GM15510 (cell line): Measurements from ENCODE around the gene OR52M1.

Experiments
- POLR2A ChIP-seq: IDR thresholded peaks from 3 replicates; pipeline ENCODE4 v1.6.1; 2011; ENCODE audit warnings: borderline replicate concordance; ENCODE audit not compliant: insufficient read length; ENCODE audit errors: extremely low read depth

OR52M1 gene, protein sequence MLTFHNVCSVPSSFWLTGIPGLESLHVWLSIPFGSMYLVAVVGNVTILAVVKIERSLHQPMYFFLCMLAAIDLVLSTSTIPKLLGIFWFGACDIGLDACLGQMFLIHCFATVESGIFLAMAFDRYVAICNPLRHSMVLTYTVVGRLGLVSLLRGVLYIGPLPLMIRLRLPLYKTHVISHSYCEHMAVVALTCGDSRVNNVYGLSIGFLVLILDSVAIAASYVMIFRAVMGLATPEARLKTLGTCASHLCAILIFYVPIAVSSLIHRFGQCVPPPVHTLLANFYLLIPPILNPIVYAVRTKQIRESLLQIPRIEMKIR

DNA sequence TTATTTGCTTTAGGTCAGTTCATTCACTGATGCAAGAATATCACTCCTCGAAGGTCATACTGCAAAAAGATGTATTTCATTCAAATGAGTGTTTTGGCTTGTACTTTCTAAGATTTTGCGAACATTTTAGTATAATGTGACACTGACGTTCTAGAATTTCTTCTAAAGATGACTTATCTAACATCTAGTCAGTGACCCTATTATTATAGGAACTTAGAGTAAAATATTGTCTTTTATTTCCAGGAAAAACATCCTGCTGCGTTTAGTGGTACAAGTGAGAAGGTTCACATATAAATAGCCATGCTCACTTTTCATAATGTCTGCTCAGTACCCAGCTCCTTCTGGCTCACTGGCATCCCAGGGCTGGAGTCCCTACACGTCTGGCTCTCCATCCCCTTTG lies at the start of gene OR52M1:
Gene OR52M1 (plus strand): TSS at position 301 of the 400 bp plus-strand sequence. CDS start 0 bp downstream, at position 301.
- no peak for TF ChIP-seq POLR2A

GRCh38 chr11:4495487-4495886 lies 49.5 kb upstream of the OR52M1 start:
- no peak for TF ChIP-seq POLR2A

DNA sequence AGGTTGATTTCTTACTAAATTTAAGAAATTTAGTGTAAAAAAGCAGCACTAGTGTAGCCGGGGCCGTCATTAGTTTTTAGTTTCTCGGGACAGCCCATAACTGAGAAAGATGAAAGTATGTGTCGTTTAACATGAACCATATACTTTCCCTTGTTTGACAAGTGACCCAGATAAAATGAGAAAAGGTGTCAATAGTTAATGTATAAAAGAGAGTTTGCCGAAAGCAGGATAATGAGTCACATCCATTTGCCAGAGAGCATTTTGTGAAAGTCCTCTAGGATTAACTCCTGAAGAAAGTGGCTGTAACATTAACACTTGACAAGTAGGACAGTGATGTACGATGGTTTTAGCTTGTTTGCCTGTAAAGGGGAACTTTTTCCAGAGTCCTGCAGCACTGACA lies 49.0 kb upstream of the OR52M1 start:
- no peak for TF ChIP-seq POLR2A

DNA sequence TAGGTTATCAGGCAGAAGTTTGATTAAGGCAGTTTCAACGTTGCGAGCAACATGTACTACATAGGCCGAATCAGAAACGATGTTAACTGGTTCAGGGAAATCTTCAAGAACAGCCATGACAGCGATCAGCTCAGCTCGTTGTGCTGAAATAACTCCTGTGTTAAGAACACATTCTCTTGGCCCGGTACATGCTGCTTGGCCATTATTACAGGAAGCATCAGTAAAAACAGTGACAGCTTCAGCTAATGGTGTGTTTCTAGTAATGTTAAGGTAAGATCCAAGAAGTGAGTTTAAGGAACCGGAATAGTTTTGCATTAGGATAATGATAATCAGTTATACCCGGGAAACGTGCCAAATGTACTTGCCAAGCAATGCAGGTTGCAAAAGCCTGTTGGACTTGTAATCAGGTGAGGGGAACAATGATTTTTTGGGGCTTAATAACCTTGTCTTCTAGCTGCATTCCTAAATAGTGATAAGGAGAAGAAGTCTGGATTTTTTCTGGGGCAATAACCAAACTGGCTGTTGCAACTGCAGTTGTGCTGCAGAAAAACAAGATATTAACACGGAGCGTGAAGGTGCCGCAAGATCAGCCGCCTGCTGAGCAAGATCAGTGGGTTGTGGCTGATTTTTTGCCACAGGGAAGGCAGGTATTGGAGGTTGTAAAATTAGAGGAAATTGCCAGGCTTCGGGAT lies 48.3 kb upstream of the OR52M1 start:
- no peak for TF ChIP-seq POLR2A

DNA sequence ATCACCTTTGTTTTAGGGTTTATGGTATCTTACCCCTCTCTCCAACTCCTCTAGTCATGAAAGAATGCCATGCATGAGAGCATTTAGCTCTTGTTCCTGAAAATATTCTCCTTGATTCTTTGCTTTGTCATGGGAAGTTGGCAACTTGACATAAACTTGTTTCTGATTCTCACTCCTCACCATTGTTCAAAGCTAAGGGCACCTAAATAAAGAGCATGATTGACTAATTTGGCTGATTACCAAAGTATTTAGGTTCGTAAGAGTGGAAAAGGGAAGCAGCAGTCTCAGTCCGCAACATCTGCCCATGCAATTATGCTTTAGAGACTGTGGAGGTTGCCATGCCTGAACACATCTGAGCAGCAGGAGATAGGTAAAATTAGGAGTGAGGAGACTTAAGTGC lies 36.1 kb upstream of the OR52M1 start:
- TF ChIP-seq POLR2A: no peak

DNA sequence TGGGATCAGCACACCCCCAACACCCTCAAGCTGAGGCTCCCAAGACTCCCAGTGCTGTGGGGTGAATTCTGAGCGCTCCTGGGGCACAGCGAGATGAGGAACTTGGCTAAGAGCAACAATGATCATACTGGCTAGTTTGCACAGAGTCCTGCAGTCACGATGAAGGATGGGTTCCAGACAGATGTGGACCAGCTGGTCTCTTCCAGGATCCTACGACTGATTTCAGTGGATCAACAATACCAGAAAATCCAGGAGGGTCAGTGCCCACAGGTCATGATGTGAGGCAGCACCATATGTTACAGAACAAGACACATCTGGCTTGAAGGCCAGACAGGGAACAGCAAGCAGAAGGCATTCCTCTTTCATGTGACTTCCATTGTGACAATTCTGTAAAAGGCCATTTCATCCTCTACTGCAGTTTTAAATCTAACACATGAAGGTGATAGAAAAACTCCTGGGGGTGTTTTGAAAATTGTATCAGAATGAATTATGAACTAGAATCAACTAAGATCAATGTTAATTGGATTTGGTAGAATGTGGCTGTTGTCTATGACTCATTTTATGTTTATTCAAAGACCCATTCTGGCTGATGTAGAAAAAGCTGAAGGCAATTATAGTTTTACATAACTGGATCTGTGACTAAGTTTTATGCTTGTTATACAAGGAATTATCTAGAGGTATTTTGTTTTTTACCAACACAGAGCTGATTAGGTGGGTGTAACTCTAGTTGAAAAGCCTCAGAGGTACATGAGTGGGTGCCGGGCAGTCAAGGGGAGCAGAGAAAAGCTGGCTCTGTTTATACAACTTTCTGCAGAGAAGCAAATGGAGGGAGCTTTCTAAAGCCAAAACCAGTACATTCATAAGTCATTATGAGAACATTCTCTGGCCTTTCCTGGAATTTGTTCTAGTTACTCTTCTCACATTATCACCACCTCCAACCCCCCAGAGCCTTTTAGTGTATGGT lies 33.4 kb upstream of the OR52M1 start:
- no peak for TF ChIP-seq POLR2A

- TF ChIP-seq POLR2A: no peak
Measured at GRCh38 chr11:4514196-4514595, 30.8 kb upstream of the OR52M1 start.

DNA sequence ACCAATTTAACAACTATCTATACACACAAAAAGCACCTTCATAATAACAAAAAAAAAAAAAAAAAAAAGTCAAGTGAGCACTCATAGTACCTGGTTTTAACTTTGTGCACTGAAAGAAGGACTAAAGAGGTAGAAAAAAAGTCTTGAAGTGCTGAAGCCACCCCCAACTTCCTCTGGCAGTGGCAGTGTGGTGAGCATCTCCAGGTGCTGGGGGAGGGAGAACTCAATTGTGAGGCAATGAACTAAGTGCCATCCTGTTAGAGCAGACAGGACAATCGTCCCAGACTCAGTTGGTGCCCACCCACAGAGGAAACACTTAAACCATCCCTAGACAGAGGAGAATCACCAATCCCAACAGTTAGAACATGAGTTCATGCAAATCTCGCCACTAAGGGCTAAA lies 22.7 kb upstream of the OR52M1 start:
- no peak for TF ChIP-seq POLR2A

DNA sequence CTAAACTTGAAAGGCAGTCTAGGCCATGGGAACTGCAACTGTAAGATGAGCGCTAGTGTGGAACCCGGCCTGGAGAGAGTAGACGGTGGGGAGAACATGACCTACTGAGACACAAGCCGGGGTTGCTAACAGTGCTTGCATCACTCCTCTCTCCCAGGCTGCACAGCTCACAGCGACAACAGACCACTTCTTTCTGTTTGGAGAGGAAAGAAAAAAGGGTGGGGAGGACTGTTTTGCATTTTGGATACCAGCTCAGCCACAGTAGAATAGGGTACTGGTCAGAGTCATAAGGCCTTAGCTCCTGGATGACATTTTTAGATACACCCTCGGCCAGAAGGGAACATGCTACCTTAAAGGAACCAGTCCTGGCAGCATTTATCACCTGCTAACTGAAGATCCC lies 22.2 kb upstream of the OR52M1 start:
- no peak for TF ChIP-seq POLR2A

- no peak for TF ChIP-seq POLR2A
Measured at GRCh38 chr11:4523666-4524065, 21.3 kb upstream of the OR52M1 start.

- TF ChIP-seq POLR2A: no peak
Measured at GRCh38 chr11:4527926-4528325, 17.1 kb upstream of the OR52M1 start.

DNA sequence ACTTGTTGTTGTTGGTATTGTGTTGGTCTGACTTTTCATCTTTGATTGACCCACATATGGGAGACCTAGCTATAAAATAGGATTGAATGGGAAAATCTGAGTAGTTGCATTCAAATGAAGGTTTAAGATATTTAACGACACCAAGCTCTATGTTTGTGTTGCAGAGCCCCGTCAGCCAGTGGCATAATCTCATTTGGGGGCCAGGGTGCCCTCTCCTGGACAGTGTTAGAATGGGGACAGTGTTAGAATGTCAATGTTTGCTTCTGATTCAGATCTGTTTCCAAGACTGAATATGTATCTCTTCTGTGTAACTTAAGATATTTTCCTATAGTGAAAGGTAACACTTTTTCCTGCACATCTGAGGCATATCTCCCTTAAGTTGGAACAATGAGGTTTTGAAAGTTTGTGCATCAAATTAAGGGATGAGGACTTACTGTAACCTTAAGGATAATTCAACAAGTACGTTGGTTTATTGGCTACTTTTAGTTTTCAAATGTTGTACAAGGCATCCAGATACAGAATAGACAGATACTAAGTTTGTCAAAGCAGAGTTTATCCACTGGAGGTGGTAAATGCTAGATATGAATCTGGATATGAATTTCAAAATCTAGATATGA lies 5.3 kb upstream of the OR52M1 start:
- TF ChIP-seq POLR2A: no peak

GRCh38 chr11:4541071-4541470 lies 3.9 kb upstream of the OR52M1 start:
- TF ChIP-seq POLR2A: no peak

GRCh38 chr11:4543561-4543960 lies 1.4 kb upstream of the OR52M1 start:
- no peak for TF ChIP-seq POLR2A

DNA sequence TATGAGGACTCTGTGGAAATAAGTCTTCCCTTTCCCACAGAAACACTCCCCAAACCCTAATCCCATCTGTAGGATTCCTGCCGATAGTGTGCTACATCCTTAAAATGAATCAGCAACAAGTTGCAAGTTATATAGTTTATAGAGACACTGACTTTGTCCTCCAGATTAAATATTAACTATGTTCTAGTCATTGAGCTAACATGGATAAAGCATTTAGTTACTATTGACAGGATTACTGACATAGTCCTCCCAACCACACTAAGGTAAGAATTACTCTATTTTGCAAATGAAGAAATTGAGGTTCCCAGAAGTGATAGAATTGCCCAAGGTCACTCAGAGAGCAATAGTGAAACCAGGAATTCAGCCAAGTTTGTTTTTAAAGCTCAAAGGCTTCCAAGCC lies 1.9 kb downstream of the OR52M1 start:
- no peak for TF ChIP-seq POLR2A
